Osteoblast (primary cell): Measurements from ENCODE around the gene GOLPH3. TPM values are rescaled to one million over a fixed set of nuclear protein-coding genes. Genes with fewer than 3 reads are reported as not detected.

Source experiments
- DNase-seq: peaks from one replicate; pipeline ENCODE4 v3.0.0; 2011; ENCODE audit warnings: low spot score, mixed read lengths; ENCODE audit not compliant: insufficient read length; ENCODE audit errors: missing footprints
- H2AFZ ChIP-seq: 2 replicates; pipeline ENCODE4 v1.6.0; 2011; ENCODE audit warnings: mild to moderate bottlenecking, low read length
- H3K27ac ChIP-seq: 2 replicates; pipeline ENCODE4 v1.5.1; 2011; ENCODE audit warnings: mild to moderate bottlenecking, low read depth, low read length, moderate library complexity
- H3K27me3 ChIP-seq: 2 replicates; pipeline ENCODE4 v1.6.0; 2012; ENCODE audit warnings: mild to moderate bottlenecking, control low read depth, inconsistent platforms, low read length, moderate library complexity; ENCODE audit not compliant: insufficient read depth
- H3K36me3 ChIP-seq: 2 replicates; pipeline ENCODE4 v1.5.1; 2011; ENCODE audit warnings: mild to moderate bottlenecking, low read length, control low read depth, moderate library complexity; ENCODE audit not compliant: insufficient read depth
- H3K4me1 ChIP-seq: 2 replicates; pipeline ENCODE4 v1.5.1; 2011; ENCODE audit warnings: mild to moderate bottlenecking, low read length, control low read depth, moderate library complexity; ENCODE audit not compliant: insufficient read depth
- H3K4me2 ChIP-seq: 2 replicates; pipeline ENCODE4 v1.6.0; 2011; ENCODE audit warnings: mild to moderate bottlenecking, low read length; ENCODE audit not compliant: insufficient read depth
- H3K4me3 ChIP-seq: fragments of 200-600 bp; sonication (generic); 3 replicates; pipeline ENCODE4 v1.5.1; 2012; ENCODE audit warnings: mild to moderate bottlenecking, low read length, inconsistent platforms; ENCODE audit not compliant: insufficient read depth
- H3K79me2 ChIP-seq: 2 replicates; pipeline ENCODE4 v1.6.0; 2012; ENCODE audit warnings: mild to moderate bottlenecking, low read length, control low read depth, inconsistent platforms; ENCODE audit not compliant: insufficient read depth
- H3K9me3 ChIP-seq: 2 replicates; pipeline ENCODE4 v1.5.1; 2011; ENCODE audit warnings: low read depth, low read length, control low read depth
- H4K20me1 ChIP-seq: 2 replicates; pipeline ENCODE4 v1.6.0; 2012; ENCODE audit warnings: mild to moderate bottlenecking, low read length, control low read depth; ENCODE audit not compliant: insufficient read depth
- total RNA-seq: library from RNA; depleted of rRNA; stranded (reverse); fragments of >200 nt; gene quantifications from 2 replicates; pipeline ENCODE4 v1.2.3, GENCODE V29; 2012
- TF ChIP-seq, protein P1 (sequence below): IDR thresholded peaks from 2 replicates; pipeline ENCODE4 v1.5.1; 2011; ENCODE audit warnings: mild to moderate bottlenecking, low read depth, low read length, moderate library complexity; ENCODE audit errors: extremely low read depth

The GOLPH3 gene
- total RNA-seq, 1 donor: 83.2 TPM

DNA sequence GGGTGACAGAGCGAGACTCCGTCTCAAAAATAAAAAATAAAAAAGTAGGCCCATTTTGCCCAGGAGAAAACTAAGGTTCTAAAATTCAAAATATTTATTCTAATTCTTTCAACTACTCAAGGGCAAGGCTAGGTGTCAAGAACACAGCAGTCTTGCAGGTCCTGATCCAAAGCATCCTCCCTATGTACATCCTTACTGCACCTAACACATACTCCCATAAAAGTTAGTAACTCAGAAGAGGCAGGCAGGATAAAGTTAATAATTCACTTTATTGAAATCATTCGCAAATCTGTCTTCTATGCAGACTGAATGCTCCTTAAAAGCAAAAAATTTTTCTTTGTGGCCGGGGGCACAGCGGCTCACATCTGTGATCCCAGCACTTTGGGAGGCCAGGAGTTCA is 11.1 kb downstream of the GOLPH3 start:
- Histone ChIP-seq H3K4me2 (no peak overlapping the region), H3K36me3 (peaks cover 19% of the 10 kb centered on the region), H3K9me3 (no peaks in the 10 kb centered on the region), H3K79me2 (peaks cover 94% of the 10 kb centered on the region), H4K20me1 (peaks cover 68% of the 10 kb centered on the region), H3K4me1 (no peaks in the 10 kb centered on the region), H3K4me3 (no peak overlapping the region), H3K27me3 (no peaks in the 10 kb centered on the region), H3K27ac (no peak overlapping the region), H2AFZ (no peak overlapping the region)
- TF ChIP-seq, protein P1, sequence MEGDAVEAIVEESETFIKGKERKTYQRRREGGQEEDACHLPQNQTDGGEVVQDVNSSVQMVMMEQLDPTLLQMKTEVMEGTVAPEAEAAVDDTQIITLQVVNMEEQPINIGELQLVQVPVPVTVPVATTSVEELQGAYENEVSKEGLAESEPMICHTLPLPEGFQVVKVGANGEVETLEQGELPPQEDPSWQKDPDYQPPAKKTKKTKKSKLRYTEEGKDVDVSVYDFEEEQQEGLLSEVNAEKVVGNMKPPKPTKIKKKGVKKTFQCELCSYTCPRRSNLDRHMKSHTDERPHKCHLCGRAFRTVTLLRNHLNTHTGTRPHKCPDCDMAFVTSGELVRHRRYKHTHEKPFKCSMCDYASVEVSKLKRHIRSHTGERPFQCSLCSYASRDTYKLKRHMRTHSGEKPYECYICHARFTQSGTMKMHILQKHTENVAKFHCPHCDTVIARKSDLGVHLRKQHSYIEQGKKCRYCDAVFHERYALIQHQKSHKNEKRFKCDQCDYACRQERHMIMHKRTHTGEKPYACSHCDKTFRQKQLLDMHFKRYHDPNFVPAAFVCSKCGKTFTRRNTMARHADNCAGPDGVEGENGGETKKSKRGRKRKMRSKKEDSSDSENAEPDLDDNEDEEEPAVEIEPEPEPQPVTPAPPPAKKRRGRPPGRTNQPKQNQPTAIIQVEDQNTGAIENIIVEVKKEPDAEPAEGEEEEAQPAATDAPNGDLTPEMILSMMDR: no peak
- DNase-seq: no peak

DNA sequence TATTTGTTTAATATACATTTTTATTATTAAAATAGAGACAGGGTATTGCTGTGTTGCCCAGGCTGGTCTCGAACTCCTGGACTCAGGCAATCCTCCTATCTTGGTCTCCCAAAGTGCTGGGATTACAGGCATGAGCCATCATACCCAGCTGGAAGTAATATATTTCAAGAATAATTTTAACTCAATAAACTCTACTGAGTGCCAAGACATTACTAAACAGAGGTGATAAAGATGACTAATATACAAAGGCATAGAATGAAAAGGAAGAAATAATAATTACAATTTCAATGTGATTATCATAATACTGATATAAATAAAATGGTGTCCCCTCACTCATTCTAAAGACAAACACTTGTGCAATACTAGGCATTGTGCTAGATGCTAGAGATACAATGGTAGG is 13.9 kb downstream of the GOLPH3 start:
- DNase-seq: no peak
- TF ChIP-seq, protein P1: no peak
- no peak overlapping the region for H3K4me2 ChIP-seq

DNA sequence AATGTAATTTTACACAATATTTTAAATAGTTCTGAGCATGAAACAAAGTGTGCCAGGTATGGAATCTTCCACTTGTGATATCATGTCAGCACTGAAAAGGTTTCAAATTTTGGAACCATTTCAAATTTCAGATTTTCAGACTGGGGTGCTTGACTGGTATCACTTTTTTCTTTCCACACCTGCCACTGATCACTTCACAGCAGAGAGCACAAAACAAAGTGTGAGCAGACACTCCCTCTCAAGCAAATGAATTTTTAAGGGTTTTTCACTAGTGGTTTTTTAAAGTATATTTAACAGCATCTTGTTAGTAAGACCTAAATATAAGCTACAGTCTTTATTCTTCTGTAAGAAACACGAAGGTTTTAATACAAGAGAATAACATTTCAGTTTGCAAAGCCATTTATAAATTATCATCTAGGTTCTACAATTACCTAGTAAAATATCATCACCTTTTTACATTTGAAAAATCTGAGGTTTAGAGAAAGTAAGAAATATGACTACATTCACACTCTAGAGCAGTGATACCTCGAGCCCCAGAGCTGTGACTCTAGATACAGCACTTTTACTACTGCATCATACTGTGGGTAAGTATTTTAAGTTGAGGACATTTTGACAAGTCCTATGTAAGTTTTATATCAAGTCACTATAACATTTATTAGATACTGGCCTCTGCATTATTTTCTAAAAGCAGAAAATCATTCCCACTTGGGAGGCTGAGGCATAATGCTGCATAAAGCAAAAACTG is 14.6 kb downstream of the GOLPH3 start:
- H3K79me2 ChIP-seq: peaks cover 94% of the 10 kb centered on the region
- H2AFZ ChIP-seq: no peak overlapping the region
- H3K27ac ChIP-seq: no peak overlapping the region
- no peaks in the 10 kb centered on the region for H3K9me3 ChIP-seq
- TF ChIP-seq, protein P1: no peak
- peaks cover 4% of the 10 kb centered on the region for H3K36me3 ChIP-seq
- DNase-seq: no peak
- H4K20me1 ChIP-seq: peaks cover 71% of the 10 kb centered on the region
- H3K27me3 ChIP-seq: no peaks in the 10 kb centered on the region
- H3K4me1 ChIP-seq: no peaks in the 10 kb centered on the region
- no peak overlapping the region for H3K4me2 ChIP-seq
- H3K4me3 ChIP-seq: no peak overlapping the region

More for the DNA sequence above, 13.9 kb downstream of the GOLPH3 start:
- Histone ChIP-seq H2AFZ (no peak overlapping the region), H3K79me2 (peaks cover 93% of the 10 kb centered on the region), H3K9me3 (no peaks in the 10 kb centered on the region), H4K20me1 (peaks cover 64% of the 10 kb centered on the region), H3K27me3 (no peaks in the 10 kb centered on the region), H3K4me1 (no peaks in the 10 kb centered on the region), H3K4me3 (no peak overlapping the region), H3K36me3 (peaks cover 4% of the 10 kb centered on the region), H3K27ac (no peak overlapping the region)

DNA sequence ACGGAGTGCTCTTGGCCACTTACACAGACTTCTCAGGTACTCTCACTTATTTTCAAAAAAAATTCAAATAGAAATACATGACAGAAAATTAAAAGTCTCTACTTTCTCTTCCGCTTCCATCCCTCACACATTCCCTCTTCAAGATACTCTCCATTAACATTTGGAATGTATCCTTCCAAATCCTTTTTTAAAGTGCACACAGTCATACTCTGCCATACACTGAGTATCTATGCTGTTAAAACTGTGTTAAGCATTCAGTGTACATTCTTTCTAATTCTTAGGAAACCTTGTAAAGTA is 15.5 kb downstream of the GOLPH3 start:
- Histone ChIP-seq H3K9me3 (no peaks in the 10 kb centered on the region), H3K4me1 (peaks cover 3% of the 10 kb centered on the region), H3K79me2 (peaks cover 94% of the 10 kb centered on the region), H3K36me3 (peaks cover 4% of the 10 kb centered on the region), H3K27me3 (no peaks in the 10 kb centered on the region), H3K4me3 (no peak overlapping the region), H4K20me1 (peaks cover 76% of the 10 kb centered on the region), H2AFZ (no peak overlapping the region), H3K4me2 (no peak overlapping the region), H3K27ac (no peak overlapping the region)
- no peak for DNase-seq
- TF ChIP-seq, protein P1: no peak
